GM12892 (cell line): ENCODE measurements around the gene TGFBR2.

Experiments
- DNase-seq: peaks from one replicate; pipeline ENCODE4 v3.0.0; 2011; ENCODE audit not compliant: insufficient read length
- FAIRE-seq: peaks from 2 replicates; lab custom pipeline; 2011; peaks lifted over from hg19 to GRCh38; lab: Jason Lieb, UNC
- POLR2A ChIP-seq: IDR thresholded peaks from 2 replicates; pipeline ENCODE4 v1.6.1; 2011; ENCODE audit warnings: low read depth, low read length, control low read depth
- POLR2AphosphoS5 ChIP-seq: IDR thresholded peaks from 2 replicates; pipeline ENCODE4 v1.6.1; 2011; ENCODE audit warnings: low read depth, low read length, control low read depth
- TAF1 ChIP-seq: IDR thresholded peaks from 2 replicates; pipeline ENCODE4 v1.6.1; 2011; ENCODE audit warnings: low read depth, mild to moderate bottlenecking, control low read depth, low read length, borderline replicate concordance

The TGFBR2 gene

DNA sequence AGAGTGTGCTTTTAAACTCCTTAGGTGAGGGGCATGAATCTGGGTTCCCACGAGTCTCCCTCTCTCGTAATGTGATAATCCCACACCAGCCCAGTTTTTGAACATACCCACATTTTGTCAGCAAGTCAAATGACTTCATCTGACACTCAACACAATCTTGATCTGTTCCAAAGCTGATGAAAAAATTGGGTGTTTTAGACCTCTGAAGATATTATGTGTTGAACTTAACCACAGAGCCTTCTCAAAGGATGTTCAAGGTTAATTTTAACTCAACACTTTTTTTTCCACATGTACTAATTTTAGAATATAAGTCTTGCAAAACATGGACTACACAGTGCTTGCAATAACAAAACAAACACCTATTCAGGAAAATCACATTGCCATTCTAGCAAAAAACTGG, 123.1 kb downstream of the TGFBR2 start:
- FAIRE-seq, result no peak
- TF ChIP-seq POLR2AphosphoS5 (no peak), TAF1 (no peak), POLR2A (no peak)
- no peak for DNase-seq

DNA sequence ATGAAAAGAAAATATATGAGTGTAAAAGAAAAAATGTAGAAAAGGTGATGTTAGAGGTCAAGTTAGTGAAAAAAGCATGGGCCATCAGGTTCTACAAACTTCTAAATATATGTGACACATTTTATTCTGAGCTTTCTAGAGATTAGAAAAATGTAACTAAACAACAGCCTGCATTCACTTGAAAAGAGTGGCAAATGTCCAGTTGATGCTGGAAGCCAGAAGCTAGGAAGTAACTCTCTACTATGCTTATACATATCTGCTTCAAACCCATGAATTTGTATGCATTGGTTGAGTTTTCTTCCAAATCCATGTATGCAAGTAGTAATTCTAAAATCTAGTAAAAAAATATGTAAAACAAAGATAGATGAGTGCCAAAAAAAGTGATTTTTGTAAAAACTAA, 123.5 kb downstream of the TGFBR2 start:
- TF ChIP-seq POLR2AphosphoS5, result no peak
- no peak for TF ChIP-seq TAF1
- no peak for TF ChIP-seq POLR2A
- no peak for FAIRE-seq
- DNase-seq, result no peak

DNA sequence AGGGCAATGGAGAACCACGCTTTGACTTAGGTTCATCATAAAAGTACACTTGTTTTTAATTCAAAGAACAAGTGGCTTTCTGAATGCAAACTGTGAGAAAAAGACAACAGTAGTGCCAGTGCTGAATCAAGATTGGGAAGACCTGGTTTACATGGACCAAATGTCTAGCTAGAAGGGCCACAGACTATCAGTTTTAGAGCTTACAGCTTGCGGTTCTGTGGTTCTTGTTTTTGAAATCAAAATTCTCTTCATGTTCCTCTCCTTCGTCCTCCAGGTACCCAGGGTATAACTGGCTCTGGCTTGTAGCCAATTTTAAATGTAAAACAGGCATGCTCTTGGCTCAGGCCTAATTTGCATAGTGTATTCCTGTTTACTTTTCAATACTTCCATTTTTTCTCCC, 124.6 kb downstream of the TGFBR2 start:
- TF ChIP-seq POLR2AphosphoS5 (no peak), POLR2A (no peak)
- FAIRE-seq, result no peak
- DNase-seq, result no peak

DNA sequence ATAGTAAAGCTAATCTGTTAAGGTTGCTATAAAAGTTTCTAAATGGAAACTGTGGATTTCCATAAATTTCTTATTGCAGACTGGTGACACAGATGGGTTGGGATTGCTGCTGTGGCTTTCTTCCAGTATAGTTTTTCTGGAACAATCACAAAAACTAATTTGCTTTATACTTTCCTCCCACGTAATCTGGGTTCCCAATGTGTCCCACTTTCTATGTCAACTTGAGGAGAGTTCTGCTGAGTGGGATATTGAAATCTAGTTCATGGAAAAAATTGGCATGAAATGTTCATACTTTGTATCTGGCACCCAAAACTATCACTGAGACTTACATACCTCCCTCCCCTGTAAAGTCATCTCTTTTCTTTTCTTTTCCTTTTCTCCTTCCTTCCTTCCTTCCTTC, 126.8 kb downstream of the TGFBR2 start:
- no peak for FAIRE-seq
- DNase-seq, result no peak
- TF ChIP-seq POLR2AphosphoS5, result no peak
- no peak for TF ChIP-seq TAF1

DNA sequence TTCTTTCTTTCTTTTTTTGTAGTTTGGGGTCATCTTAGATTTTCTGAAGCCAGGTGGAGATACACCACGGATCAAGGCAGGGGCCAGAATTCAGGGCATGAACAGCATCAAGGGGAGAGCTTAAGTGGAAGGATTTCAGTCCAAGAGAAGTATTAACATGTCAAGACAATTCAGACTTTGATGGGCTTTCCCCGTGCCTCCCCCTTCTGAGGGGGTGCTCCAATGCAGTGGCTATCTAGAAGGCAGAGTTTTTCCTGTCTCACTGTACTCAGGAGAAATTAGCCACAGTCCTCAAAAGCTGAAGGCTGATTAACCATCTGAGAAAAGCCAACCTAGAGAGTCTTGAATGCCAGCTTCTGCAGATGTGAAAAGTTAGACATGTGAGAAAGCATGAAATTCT, 127.3 kb downstream of the TGFBR2 start:
- DNase-seq, result no peak
- no peak for FAIRE-seq
- TF ChIP-seq POLR2A (no peak), TAF1 (no peak), POLR2AphosphoS5 (no peak)

DNA sequence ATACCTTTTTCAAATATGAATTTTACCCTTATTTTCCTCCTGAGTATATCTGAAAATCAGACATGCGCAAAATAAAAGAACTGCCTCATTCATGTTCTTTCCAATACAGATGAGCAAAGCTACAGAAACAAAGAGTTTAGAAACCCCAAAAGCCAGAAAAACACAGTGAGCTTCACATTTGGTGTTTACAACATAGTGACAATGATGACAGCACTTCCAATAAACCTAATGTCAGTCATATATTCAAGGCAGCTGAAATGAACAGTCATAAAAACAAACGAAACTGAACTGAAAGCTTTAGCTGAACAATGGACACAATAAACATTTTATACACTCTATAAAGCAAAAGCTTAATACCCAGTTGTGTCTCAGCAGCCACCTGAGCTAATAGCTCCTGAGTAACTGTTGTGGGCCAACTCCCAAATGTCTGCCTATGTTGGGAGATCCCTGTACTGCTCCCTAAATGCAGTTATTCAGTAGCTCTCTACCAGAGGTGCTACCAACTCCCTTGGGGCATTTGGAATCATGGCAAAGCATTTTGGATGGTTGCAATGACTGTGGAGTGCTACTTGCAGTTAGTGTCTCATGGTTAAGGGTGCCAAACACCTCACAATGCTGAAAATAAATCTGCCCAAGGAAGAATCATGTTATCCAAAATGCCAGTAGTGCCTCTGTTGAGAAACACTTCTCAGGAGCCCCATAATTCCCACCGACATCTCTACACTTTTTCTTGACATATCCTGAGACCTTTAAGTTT, 131.5 kb downstream of the TGFBR2 start:
- FAIRE-seq, result no peak
- TF ChIP-seq POLR2A (no peak), POLR2AphosphoS5 (no peak), TAF1 (no peak)
- DNase-seq, result no peak

DNA sequence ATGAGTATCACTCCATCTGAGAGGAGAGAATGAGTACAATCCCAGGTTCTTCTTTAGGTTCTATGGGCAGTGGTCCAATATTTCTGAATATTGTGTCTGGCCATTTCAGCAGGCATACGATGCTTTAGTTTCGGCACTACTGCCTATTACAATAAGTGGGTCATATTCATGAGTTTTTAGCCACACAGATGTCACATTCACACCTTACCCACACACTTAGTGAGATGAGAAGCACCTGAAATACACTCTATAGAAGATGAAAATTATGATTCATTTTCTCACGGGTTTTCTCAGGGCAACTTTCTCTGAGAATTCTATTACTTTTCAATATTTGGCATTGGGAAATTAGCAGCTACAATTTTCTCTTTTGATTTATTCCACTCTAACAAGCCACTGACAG, 132.2 kb downstream of the TGFBR2 start:
- FAIRE-seq, result no peak
- TF ChIP-seq TAF1 (no peak), POLR2AphosphoS5 (no peak), POLR2A (no peak)
- no peak for DNase-seq

DNA sequence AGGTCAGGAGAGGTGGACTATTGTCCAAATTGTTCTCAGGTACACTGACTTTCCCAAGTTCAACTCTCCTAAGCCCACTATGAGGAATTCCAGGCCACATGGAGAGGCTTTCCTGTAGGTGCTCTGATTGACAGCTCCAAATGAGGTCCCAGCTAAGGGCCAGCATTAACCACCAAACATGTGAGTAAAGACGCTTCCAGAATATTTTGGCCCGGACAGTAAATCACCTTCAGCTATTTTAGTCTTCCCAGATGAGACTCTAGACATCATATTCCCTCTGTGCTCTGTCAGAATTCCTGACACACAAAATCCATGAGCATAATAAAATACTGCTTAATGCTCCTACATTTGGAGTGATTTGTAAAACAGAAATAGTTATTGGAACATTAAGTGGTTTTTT, 135.5 kb downstream of the TGFBR2 start:
- TF ChIP-seq POLR2A, result no peak
- no peak for TF ChIP-seq POLR2AphosphoS5
- TF ChIP-seq TAF1, result no peak
- DNase-seq, result no peak
- FAIRE-seq, result no peak

DNA sequence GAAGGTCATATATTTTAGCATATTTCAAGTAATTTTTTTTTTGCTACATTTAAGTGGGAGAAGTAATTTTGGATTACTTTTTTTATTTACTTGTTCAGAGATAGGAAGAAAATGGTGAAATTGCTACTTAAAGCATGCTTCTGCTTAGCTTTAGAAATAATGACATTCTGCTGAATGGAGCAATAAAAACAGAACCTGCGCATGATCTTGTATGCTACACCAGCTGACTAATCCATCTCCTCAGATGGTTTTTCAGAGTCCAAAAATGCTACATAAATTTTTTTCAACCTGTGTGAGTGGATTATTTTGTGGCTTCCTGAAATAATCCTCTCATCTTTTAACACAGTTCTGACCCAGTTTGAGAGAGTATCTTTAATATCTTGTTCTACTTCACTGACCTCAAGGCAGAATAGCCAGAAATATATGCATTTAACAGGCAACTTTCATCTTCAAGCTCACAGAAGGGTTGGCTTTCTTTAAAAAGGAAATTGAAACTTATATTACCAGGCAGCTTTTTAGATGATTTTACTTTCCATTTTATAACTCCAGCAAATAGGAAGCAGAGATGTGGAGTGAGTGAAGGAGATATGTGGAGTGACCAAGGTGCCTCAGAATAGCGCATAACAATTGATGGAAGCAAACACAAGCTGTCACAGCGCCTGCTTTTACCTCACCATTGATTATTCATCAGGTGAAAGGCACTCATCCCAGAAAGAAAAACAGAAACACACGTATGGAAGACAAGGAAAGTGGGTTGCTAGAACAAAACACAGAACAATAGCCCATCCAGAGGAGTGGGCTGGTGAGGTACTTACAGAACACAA, 136.6 kb downstream of the TGFBR2 start:
- no peak for DNase-seq
- TF ChIP-seq POLR2AphosphoS5 (no peak), POLR2A (no peak), TAF1 (no peak)
- no peak for FAIRE-seq
